Measurements from ENCODE around the gene PAFAH1B2.
"Not testable (repeated sequence)": the region's sequence is repeated elsewhere in the genome, so short reads cannot be mapped to it uniquely, and the experiment has no call there.

Gene PAFAH1B2

GRCh38 chr11:117128289-117128688 lies 15.8 kb upstream of the PAFAH1B2 start:
- no peak for FAIRE-seq

DNA sequence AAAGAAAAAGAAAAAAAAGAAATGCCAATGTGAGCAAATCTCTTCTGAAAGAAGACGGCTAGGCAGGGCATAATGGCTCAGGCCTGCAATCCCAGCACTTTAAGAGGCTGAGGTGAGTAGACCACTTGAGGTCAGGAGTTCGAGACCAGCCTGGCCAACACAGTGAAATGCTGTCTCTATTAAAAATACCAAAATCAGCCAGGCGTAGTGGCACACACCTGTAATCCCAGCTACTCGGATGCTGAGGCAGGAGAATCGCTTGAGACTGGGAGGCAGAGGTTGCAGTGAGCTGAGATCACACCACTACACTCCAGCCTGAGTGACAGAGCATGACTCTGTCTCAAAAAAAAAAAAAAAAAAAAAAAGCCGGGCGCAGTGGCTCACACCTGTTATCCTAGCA lies 13.7 kb upstream of the PAFAH1B2 start:
- not testable (repeated sequence) for FAIRE-seq

DNA sequence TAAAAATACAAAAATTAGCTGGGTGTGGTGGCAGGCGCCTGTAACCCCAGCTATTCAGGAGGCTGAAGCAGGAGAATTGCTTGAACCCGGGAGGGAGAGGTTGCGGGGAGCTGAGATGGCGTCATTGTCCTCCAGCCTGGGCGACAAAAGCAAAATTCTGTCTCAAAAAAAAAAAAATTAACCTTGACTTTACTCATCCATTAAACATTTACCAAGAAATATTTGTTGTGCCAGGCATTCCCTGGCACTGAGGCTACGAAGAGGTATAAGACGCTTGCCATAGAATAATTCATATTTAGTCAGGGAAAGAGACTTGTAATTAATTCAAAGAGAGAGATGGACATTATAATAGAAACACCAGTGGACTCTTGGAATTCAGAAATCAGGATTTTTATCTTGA lies 13.2 kb upstream of the PAFAH1B2 start:
- no peak for FAIRE-seq

DNA sequence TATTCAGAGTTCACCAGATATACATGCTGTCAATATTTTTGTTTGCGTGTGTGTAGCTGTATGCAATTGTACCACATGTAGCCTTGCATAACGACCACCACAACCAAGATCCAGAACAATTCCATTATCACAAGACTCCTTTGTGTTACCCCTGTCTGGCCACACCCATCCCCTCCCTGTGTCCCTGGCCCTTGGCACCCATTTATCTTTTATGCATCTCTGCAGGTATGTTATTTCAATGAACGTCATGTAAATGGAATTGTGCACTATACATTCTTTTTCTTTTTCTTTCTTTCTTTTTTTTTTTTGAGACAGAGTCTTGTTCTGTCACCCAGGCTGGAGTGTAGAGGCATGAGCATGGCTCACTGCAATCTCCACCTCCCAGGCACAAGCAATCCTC lies 9.7 kb upstream of the PAFAH1B2 start:
- FAIRE-seq, result no peak

GRCh38 chr11:117134979-117135378 lies 9.1 kb upstream of the PAFAH1B2 start:
- not testable (repeated sequence) for FAIRE-seq

- FAIRE-seq, result not testable (repeated sequence)
Measured at GRCh38 chr11:117137223-117138086, 6.6 kb upstream of the PAFAH1B2 start.

DNA sequence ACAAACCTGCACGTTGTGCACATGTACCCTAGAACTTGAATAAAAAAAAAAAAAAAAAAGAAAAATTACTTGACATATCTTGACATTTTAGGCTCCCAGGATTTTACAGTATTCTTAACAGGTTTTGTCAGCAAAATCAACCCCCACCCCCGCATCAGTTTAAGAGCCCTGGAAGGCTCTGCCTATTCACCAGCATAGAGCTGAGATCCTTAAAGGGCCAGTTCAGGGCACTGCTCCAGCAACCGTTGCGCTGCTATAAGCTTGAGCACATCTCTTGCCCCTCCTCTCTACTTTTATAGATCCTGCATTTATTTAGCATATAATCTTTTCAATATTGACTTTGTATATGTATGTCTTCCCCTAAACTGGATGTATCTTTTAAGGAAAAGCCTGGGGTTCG lies 697 bp upstream of the PAFAH1B2 start:
- no peak for FAIRE-seq

- no peak for FAIRE-seq
Measured at GRCh38 chr11:117144477-117145392, 648 bp downstream of the PAFAH1B2 start.

- FAIRE-seq, result no peak
Measured at GRCh38 chr11:117145393-117145761, 1.3 kb downstream of the PAFAH1B2 start.

DNA sequence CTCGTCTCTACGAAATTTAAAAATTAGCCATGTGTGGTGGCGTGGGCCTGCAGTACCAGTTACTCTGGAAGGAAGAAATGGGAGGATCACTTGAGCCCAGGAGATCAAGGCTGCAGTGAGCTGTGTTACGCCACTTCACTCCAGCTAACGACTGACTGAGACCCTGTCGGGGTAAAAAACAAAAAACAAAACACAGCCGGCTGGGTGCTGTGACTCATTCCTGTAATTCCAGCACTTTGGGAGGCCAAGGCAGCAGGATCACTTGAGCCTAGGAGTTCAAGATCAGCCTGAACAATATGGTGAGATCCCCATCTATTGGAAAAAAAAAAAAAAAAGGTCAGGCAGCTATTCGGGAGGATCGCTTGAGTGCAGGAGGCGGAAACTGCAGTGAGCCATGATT lies 2.4 kb downstream of the PAFAH1B2 start:
- FAIRE-seq, result no peak

DNA sequence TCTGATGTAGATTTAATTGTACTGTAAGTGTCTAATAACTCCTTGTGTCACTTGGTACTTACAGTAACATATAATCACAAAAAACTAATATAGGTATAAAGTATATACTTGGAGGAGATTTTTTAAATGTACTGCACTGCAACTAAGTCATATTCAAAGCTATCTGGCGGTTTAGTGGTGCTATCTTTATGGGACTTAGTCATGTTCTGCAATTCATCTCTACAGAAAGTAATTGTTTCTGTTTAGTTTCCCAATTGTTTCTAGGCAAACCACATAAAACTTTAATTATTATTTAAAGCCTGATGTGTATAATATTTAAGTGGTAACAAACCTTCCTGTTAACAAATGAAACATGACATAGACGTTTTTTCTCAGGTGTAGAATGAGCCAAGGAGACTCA lies 8.0 kb downstream of the PAFAH1B2 start:
- FAIRE-seq, result no peak

- FAIRE-seq, result no peak
Measured at GRCh38 chr11:117154468-117154867, 10.4 kb downstream of the PAFAH1B2 start.

DNA sequence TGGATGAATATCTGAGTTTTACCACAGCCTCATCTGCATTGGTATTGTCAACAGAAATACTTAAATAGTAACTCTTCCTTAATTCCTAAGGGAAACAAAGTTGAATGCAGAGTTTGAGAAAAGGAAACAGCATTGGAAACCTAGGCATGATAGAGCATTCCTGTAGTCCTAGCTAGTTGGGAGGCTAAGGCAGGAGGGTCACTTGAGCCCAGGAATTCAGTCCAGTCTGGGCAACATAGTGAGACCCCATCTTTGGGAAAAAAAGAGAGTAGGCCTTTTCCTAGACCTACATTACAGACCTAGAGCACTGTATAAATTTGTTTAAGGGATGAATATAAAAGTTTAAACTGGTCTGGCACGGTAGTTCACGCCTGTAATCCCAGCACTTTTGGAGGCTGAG lies 13.4 kb downstream of the PAFAH1B2 start:
- no peak for FAIRE-seq

GRCh38 chr11:117159892-117160291 lies 15.8 kb downstream of the PAFAH1B2 start:
- FAIRE-seq, result no peak

DNA sequence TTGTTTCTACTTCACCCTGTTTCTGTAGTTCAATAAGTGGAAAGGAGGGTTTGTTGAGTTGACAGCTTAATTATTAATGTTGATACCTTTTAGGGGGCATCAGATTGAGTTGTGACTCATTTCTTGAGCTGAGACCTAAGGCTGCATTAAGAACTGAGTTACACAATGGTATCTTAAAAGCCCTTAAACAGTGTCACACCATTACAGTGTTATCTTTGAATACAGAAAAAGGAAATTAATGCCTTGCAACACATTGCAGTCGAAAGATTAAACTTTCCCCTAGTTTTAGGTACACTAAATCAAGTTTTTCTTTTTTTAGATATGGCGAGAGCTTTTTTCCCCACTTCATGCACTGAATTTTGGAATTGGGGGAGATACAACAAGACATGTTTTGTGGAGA lies 16.7 kb downstream of the PAFAH1B2 start:
- no peak for FAIRE-seq

DNA sequence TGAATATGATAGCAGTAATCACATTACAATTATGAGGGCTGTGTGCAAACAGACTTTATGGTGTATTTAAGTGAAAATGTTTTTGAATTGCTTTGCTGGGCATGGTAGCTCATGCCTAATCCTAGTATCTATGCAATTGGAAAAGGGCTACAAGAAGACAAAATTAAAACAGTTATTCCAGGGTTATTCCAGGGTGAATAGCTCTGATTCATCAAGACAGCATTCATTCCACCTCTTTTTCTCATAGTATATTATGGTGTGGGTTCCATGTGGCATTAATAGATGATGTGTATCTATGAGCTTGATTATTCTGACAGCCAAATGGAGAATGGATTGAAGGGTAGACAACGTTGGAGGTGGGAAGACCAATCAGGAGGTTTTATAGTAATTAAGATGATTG lies 22.4 kb downstream of the PAFAH1B2 start:
- FAIRE-seq, result no peak

- no peak for FAIRE-seq
Measured at GRCh38 chr11:117169736-117170135, 25.6 kb downstream of the PAFAH1B2 start.

GRCh38 chr11:117170210-117170609 lies 26.1 kb downstream of the PAFAH1B2 start:
- no peak for FAIRE-seq

DNA sequence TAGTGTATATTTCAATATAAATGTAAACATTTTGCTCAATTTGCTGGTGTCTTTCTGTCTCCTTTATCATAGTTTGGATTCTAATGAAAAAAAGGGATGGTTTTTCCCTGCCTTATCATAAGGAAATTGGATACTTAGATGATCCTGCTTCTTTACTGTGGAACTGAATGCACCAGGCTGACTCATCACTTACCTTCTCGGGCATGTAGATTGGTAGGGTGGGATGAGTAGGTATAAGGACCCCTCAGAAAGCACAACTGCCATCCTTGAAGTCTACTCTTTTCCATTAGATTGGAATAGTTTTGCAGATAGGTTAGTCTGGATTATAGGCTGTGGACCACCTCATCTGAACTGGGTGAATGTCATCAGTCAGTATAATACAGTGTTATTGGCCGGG lies 26.9 kb downstream of the PAFAH1B2 start:
- FAIRE-seq, result no peak

GRCh38 chr11:117171404-117172061 lies 27.4 kb downstream of the PAFAH1B2 start:
- FAIRE-seq, result no peak

DNA sequence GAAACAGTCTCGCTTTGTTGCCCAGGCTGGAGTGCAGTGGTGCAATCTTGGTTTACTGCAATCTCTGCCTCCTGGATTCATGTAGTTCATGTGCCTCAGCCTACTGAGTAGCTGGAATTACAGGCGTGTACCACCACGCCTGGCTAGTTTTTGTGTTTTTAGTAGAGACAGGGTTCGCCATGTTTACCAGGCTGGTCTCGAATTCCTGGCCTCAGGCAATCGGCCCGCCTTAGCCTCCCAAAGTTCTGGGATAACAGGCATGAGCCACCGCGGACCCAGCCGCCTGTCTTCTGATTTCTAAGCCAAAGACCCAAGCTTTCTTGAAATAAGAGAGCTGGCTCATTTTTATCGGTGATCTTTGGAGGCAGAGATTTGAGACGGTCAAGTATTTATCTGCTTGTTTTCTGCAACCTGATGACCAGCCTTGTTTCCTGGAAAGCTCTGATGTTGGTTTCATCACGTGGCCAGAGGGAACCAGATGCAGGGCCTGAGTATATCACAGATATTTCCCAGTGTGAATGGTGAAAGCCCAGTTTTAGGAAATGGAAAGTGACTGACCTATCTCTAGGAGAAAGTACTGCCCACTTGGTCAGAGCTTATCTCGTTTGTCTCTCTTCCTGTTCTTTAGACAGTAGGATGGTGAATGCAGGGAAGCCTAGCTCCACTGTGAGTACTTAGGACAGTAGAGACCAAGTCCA lies 28.8 kb downstream of the PAFAH1B2 start:
- no peak for FAIRE-seq

- no peak for FAIRE-seq
Measured at GRCh38 chr11:117175104-117175503, 31.0 kb downstream of the PAFAH1B2 start.

DNA sequence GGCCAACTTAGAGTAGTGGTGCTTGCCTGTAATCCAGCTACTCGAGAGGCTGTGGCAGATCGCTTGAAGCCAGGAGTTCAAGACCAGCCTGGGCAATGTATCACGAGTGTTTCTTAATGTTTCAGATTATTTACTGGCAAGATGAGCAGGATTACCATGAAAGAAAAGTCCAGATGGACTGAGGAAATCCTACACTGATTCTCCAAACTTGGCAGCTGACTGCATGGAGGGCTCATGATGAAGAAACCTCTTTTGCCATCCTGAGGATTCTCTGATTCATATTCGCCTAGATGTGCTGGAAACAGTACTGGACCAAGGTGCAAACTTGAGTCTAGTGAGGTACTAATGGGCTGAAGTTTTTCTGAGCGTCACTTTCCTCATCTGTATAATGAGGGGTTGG lies 31.7 kb downstream of the PAFAH1B2 start:
- no peak for FAIRE-seq

All from A204.1 (cell line).